GM23338 (cell line): Measurements from ENCODE around the gene TMEM255B.

Experiments
- CREB1 ChIP-seq: fragments of 250-450 bp; sonication (Bioruptor Pico); IDR thresholded peaks from 2 replicates; pipeline ENCODE4 v1.5.0; 2020; ENCODE audit warnings: low read depth, mild to moderate bottlenecking, moderate library complexity
- CTCF ChIP-seq, 2 experiments: fragments of 200-600 bp in 1 of 2; sonication (generic) in 1 of 2; conservative IDR thresholded peaks; 2 replicates each; pipeline versions ENCODE4 v1.5.1 to v1.6.1; 2016 to 2017; ENCODE audit warnings: antibody characterized with exemption in 2 of 2, low read depth in 2 of 2, mild to moderate bottlenecking in 2 of 2, moderate library complexity in 1 of 2
- ETS1 ChIP-seq: IDR thresholded peaks from 2 replicates; pipeline ENCODE4 v1.6.1; 2016; ENCODE audit warnings: antibody characterized with exemption
- EZH2 ChIP-seq: fragments of 200-600 bp; sonication (generic); IDR thresholded peaks from one replicate; pipeline ENCODE4 v1.8.0; 2017; ENCODE audit warnings: antibody characterized with exemption, mild to moderate bottlenecking, low read depth; ENCODE audit not compliant: unreplicated experiment
- EZH2phosphoT487 ChIP-seq: fragments of 200-600 bp; sonication (generic); IDR thresholded peaks from one replicate; pipeline ENCODE4 v1.8.1; 2018; ENCODE audit warnings: antibody characterized with exemption; ENCODE audit not compliant: unreplicated experiment
- NANOG ChIP-seq: IDR thresholded peaks from 2 replicates; pipeline ENCODE4 v1.6.1; 2016; ENCODE audit warnings: antibody characterized with exemption, borderline replicate concordance
- POLR2AphosphoS5 ChIP-seq: IDR thresholded peaks from 2 replicates; pipeline ENCODE4 v1.6.1; 2016; ENCODE audit warnings: antibody characterized with exemption, low read depth
- TF ChIP-seq, protein P1 (sequence below): IDR thresholded peaks from one replicate; pipeline ENCODE4 v1.6.1; 2018; ENCODE audit warnings: antibody characterized with exemption; ENCODE audit not compliant: unreplicated experiment

- TF ChIP-seq CTCF (conservative IDR thresholded peaks at IDR 0.05; ENCODE audit: low read depth in 2 of 2) (no peak), NANOG (no peak), EZH2 (no peak), POLR2AphosphoS5 (no peak), EZH2phosphoT487 (no peak), CREB1 (CRISPR knock-in tag) (no peak), ETS1 (no peak)
- TF ChIP-seq, protein P1, sequence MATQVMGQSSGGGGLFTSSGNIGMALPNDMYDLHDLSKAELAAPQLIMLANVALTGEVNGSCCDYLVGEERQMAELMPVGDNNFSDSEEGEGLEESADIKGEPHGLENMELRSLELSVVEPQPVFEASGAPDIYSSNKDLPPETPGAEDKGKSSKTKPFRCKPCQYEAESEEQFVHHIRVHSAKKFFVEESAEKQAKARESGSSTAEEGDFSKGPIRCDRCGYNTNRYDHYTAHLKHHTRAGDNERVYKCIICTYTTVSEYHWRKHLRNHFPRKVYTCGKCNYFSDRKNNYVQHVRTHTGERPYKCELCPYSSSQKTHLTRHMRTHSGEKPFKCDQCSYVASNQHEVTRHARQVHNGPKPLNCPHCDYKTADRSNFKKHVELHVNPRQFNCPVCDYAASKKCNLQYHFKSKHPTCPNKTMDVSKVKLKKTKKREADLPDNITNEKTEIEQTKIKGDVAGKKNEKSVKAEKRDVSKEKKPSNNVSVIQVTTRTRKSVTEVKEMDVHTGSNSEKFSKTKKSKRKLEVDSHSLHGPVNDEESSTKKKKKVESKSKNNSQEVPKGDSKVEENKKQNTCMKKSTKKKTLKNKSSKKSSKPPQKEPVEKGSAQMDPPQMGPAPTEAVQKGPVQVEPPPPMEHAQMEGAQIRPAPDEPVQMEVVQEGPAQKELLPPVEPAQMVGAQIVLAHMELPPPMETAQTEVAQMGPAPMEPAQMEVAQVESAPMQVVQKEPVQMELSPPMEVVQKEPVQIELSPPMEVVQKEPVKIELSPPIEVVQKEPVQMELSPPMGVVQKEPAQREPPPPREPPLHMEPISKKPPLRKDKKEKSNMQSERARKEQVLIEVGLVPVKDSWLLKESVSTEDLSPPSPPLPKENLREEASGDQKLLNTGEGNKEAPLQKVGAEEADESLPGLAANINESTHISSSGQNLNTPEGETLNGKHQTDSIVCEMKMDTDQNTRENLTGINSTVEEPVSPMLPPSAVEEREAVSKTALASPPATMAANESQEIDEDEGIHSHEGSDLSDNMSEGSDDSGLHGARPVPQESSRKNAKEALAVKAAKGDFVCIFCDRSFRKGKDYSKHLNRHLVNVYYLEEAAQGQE, result no peak
Measured at GRCh38 chr13:113845055-113845454, 86.0 kb downstream of the TMEM255B start.
